Right ventricle myocardium superior (tissue), 1 donor: ENCODE measurements around the gene KIF7. TPM values are rescaled to one million over a fixed set of nuclear protein-coding genes. Genes with fewer than 3 reads are reported as not detected.

Experiments used
- ATAC-seq: fragments of 200-7000 bp; cut with Tn5 transposase; one replicate; pipeline ENCODE4 v1.9.1; 2020; ENCODE audit warnings: mild to moderate bottlenecking; ENCODE audit not compliant: poor library complexity
- DNase-seq: peaks from one replicate; pipeline ENCODE4 v3.0.0-alpha.2; 2020
- intact Hi-C: fragments of 100-400 bp; cut with DNase I; formaldehyde crosslinking; loops from one replicate; pipeline ENCODE4 v1.11.2; 2022
- total RNA-seq: library from RNA; stranded (reverse); fragmentation: NEBNext Ultra II Directional; extraction: Animal tissue kit (Norgen Biotek cat#: 25700); gene quantifications from one replicate; pipeline ENCODE4 v1.2.1, GENCODE V29; 2021
- donor health status: DM: no; HTN: yes; CAD: no; lungs with severe emphysema.

Gene KIF7
- total RNA-seq, 1 donor from 2014 or later: 1.9 TPM

GRCh38 chr15:89654301-89654761 is 936 bp downstream of the KIF7 start:
- intact Hi-C loops: no loop called here

GRCh38 chr15:89653578-89653977 is 1.7 kb downstream of the KIF7 start:
- DNase-seq: no peak
- intact Hi-C loops: no loop called here
- ATAC-seq: no peak

More at GRCh38 chr15:89654301-89654761, 936 bp downstream of the KIF7 start:
- ATAC-seq: no peak
- no peak for DNase-seq

GRCh38 chr15:89652666-89653065 is 2.6 kb downstream of the KIF7 start:
- no peak for ATAC-seq
- intact Hi-C loops: no loop called here
- no peak for DNase-seq

GRCh38 chr15:89652131-89652530 is 3.1 kb downstream of the KIF7 start:
- intact Hi-C loops: no loop called here
- DNase-seq (no peak), ATAC-seq (no peak)

- DNase-seq (no peak), ATAC-seq (no peak)
- intact Hi-C loops: loop anchor here (10.0 kb wide), 1 partner anchor 95 kb away; no protein-coding TSS in a partner anchor
Observed at GRCh38 chr15:89649716-89650115, 5.6 kb downstream of the KIF7 start.

GRCh38 chr15:89649013-89649625 is 6.1 kb downstream of the KIF7 start:
- ATAC-seq (no peak), DNase-seq (no peak)
- intact Hi-C loops: loop anchor here (10.0 kb wide), 1 partner anchor 96 kb away; no protein-coding TSS in a partner anchor

- DNase-seq (no peak), ATAC-seq (no peak)
- intact Hi-C loops: loop anchor here (10.0 kb wide), 1 partner anchor 96 kb away; no protein-coding TSS in a partner anchor
Observed at GRCh38 chr15:89648106-89649012, 6.9 kb downstream of the KIF7 start.

GRCh38 chr15:89647191-89647851 is 7.9 kb downstream of the KIF7 start:
- DNase-seq (peak; percentile 91), ATAC-seq (peak; percentile 84)
- intact Hi-C loops: loop anchor here (10.0 kb wide), 1 partner anchor 97 kb away; no protein-coding TSS in a partner anchor

GRCh38 chr15:89646416-89647141 is 8.7 kb downstream of the KIF7 start:
- intact Hi-C loops: loop anchor here (10.0 kb wide), 1 partner anchor 98 kb away; no protein-coding TSS in a partner anchor
- DNase-seq (no peak), ATAC-seq (no peak)

- DNase-seq: no peak
- no peak for ATAC-seq
- intact Hi-C loops: loop anchor here (10.0 kb wide), 1 partner anchor 99 kb away; no protein-coding TSS in a partner anchor
Observed at GRCh38 chr15:89645680-89646079, 9.6 kb downstream of the KIF7 start.

GRCh38 chr15:89642106-89642505 is 13.2 kb downstream of the KIF7 start:
- no peak for ATAC-seq
- intact Hi-C loops: loop anchor here (10.0 kb wide), 1 partner anchor 103 kb away; no protein-coding TSS in a partner anchor
- no peak for DNase-seq

GRCh38 chr15:89641053-89641452 is 14.2 kb downstream of the KIF7 start:
- DNase-seq: no peak
- intact Hi-C loops: loop anchor here (10.0 kb wide), 1 partner anchor 104 kb away; no protein-coding TSS in a partner anchor
- ATAC-seq: no peak

GRCh38 chr15:89640245-89640644 is 15.0 kb downstream of the KIF7 start:
- no peak for DNase-seq
- ATAC-seq: no peak
- intact Hi-C loops: loop anchor here (10.0 kb wide), 1 partner anchor 105 kb away; no protein-coding TSS in a partner anchor

GRCh38 chr15:89633585-89633984 is 21.7 kb downstream of the KIF7 start:
- ATAC-seq: no peak
- intact Hi-C loops: no loop called here
- no peak for DNase-seq

GRCh38 chr15:89632563-89633430 is 22.5 kb downstream of the KIF7 start:
- ATAC-seq (no peak), DNase-seq (no peak)
- intact Hi-C loops: no loop called here

GRCh38 chr15:89631902-89632264 is 23.4 kb downstream of the KIF7 start:
- intact Hi-C loops: no loop called here
- ATAC-seq (no peak), DNase-seq (no peak)
